Lower leg skin (tissue), 3 donors: Measurements from ENCODE around the gene GNB5.

Experiments used
- POLR2A ChIP-seq, 2 donors: fragments of 450-650 bp; IDR thresholded peaks; one replicate each; pipeline ENCODE4 v1.6.1; 2016 to 2017; ENCODE audit warnings: antibody characterized with exemption in 2 of 2, mild to moderate bottlenecking in 1 of 2, moderate library complexity in 1 of 2
- TF ChIP-seq, protein P1 (sequence below), 3 donors: fragments of 450-650 bp; IDR thresholded peaks; one replicate each; pipeline ENCODE4 v1.5.1; 2016; ENCODE audit warnings: antibody characterized with exemption in 3 of 3, mild to moderate bottlenecking in 3 of 3, moderate library complexity in 2 of 3

GRCh38 chr15:52132066-52132465, 59.1 kb downstream of the GNB5 start:
- TF ChIP-seq, protein P1, sequence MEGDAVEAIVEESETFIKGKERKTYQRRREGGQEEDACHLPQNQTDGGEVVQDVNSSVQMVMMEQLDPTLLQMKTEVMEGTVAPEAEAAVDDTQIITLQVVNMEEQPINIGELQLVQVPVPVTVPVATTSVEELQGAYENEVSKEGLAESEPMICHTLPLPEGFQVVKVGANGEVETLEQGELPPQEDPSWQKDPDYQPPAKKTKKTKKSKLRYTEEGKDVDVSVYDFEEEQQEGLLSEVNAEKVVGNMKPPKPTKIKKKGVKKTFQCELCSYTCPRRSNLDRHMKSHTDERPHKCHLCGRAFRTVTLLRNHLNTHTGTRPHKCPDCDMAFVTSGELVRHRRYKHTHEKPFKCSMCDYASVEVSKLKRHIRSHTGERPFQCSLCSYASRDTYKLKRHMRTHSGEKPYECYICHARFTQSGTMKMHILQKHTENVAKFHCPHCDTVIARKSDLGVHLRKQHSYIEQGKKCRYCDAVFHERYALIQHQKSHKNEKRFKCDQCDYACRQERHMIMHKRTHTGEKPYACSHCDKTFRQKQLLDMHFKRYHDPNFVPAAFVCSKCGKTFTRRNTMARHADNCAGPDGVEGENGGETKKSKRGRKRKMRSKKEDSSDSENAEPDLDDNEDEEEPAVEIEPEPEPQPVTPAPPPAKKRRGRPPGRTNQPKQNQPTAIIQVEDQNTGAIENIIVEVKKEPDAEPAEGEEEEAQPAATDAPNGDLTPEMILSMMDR (IDR thresholded peaks at IDR 0.05): no peak
- no peak for TF ChIP-seq POLR2A (IDR thresholded peaks at IDR 0.05)
